Panc1 (cell line): ENCODE results near the gene DEFB123.
"Not testable (repeated sequence)": the region's sequence is repeated elsewhere in the genome, so short reads cannot be mapped to it uniquely, and the experiment has no call there.

Experiments
- POLR2AphosphoS5 ChIP-seq: IDR thresholded peaks from 2 replicates; pipeline ENCODE4 v1.6.1; 2012; ENCODE audit warnings: mild to moderate bottlenecking, low read depth, low read length, moderate library complexity
- SIN3A ChIP-seq: IDR thresholded peaks from 2 replicates; pipeline ENCODE4 v1.6.1; 2012; ENCODE audit warnings: low read depth, mild to moderate bottlenecking, low read length, moderate library complexity, borderline replicate concordance; ENCODE audit not compliant: insufficient read depth
- TF ChIP-seq, protein P1 (sequence below): fragments of 450-650 bp; IDR thresholded peaks from 2 replicates; pipeline ENCODE4 v1.5.1; 2017; ENCODE audit warnings: mild to moderate bottlenecking
- TF ChIP-seq, protein P2 (sequence below), 2 experiments: IDR thresholded peaks; 2 replicates each; pipeline ENCODE4 v1.6.1; 2011 to 2012; ENCODE audit warnings: low read depth in 2 of 2, control low read depth in 1 of 2, low read length in 1 of 2, mild to moderate bottlenecking in 1 of 2, moderate library complexity in 1 of 2; ENCODE audit not compliant: insufficient read depth in 1 of 2

DNA sequence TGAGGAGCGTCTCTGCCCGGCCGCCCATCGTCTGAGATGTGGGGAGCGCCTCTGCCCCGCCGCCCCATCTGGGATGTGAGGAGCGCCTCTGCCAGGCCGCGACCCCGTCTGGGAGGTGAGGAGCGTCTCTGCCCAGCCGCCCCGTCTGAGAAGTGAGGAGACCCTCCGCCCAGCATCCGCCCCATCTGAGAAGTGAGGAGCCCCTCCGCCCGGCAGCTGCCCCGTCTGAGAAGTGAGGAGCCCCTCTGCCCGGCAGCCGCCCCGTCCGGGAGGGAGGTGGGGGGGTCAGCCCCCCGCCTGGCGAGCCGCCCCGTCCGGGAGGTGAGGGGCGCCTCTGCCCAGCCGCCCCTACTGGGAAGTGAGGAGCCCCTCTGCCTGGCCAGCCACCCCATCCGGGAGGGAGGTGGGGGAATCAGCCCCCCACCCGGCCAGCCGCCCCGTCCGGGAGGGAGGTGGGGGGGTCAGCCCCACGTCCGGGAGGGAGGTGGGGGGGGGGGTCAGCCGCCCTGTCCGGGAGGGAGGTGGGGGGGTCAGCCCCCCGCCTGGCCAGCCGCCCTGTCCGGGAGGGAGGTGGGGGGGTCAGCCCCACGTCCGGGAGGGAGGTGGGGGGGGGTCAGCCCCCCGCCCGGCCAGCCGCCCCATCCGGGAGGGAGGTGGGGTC, 13.4 kb upstream of the DEFB123 start:
- not testable (repeated sequence) for TF ChIP-seq POLR2AphosphoS5, SIN3A
- TF ChIP-seq, protein P1, sequence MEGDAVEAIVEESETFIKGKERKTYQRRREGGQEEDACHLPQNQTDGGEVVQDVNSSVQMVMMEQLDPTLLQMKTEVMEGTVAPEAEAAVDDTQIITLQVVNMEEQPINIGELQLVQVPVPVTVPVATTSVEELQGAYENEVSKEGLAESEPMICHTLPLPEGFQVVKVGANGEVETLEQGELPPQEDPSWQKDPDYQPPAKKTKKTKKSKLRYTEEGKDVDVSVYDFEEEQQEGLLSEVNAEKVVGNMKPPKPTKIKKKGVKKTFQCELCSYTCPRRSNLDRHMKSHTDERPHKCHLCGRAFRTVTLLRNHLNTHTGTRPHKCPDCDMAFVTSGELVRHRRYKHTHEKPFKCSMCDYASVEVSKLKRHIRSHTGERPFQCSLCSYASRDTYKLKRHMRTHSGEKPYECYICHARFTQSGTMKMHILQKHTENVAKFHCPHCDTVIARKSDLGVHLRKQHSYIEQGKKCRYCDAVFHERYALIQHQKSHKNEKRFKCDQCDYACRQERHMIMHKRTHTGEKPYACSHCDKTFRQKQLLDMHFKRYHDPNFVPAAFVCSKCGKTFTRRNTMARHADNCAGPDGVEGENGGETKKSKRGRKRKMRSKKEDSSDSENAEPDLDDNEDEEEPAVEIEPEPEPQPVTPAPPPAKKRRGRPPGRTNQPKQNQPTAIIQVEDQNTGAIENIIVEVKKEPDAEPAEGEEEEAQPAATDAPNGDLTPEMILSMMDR = not testable (repeated sequence)
- TF ChIP-seq, protein P2, sequence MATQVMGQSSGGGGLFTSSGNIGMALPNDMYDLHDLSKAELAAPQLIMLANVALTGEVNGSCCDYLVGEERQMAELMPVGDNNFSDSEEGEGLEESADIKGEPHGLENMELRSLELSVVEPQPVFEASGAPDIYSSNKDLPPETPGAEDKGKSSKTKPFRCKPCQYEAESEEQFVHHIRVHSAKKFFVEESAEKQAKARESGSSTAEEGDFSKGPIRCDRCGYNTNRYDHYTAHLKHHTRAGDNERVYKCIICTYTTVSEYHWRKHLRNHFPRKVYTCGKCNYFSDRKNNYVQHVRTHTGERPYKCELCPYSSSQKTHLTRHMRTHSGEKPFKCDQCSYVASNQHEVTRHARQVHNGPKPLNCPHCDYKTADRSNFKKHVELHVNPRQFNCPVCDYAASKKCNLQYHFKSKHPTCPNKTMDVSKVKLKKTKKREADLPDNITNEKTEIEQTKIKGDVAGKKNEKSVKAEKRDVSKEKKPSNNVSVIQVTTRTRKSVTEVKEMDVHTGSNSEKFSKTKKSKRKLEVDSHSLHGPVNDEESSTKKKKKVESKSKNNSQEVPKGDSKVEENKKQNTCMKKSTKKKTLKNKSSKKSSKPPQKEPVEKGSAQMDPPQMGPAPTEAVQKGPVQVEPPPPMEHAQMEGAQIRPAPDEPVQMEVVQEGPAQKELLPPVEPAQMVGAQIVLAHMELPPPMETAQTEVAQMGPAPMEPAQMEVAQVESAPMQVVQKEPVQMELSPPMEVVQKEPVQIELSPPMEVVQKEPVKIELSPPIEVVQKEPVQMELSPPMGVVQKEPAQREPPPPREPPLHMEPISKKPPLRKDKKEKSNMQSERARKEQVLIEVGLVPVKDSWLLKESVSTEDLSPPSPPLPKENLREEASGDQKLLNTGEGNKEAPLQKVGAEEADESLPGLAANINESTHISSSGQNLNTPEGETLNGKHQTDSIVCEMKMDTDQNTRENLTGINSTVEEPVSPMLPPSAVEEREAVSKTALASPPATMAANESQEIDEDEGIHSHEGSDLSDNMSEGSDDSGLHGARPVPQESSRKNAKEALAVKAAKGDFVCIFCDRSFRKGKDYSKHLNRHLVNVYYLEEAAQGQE (IDR thresholded peaks at IDR 0.05; ENCODE audit: insufficient read depth in 1 of 2, low read depth in 2 of 2, low read length in 1 of 2) = not testable (repeated sequence)
